ENCODE results near the gene CPSF7. TPM values are rescaled to one million over a fixed set of nuclear protein-coding genes. Genes with fewer than 3 reads are reported as not detected.
A peak's percentile ranks its signal among the peaks of the same experiment; 100 is the strongest.
"Not testable (repeated sequence)": the region's sequence is repeated elsewhere in the genome, so short reads cannot be mapped to it uniquely, and the experiment has no call there.

The CPSF7 gene
- total RNA-seq, 1 donor from 2014 or later = 29.1 TPM

DNA sequence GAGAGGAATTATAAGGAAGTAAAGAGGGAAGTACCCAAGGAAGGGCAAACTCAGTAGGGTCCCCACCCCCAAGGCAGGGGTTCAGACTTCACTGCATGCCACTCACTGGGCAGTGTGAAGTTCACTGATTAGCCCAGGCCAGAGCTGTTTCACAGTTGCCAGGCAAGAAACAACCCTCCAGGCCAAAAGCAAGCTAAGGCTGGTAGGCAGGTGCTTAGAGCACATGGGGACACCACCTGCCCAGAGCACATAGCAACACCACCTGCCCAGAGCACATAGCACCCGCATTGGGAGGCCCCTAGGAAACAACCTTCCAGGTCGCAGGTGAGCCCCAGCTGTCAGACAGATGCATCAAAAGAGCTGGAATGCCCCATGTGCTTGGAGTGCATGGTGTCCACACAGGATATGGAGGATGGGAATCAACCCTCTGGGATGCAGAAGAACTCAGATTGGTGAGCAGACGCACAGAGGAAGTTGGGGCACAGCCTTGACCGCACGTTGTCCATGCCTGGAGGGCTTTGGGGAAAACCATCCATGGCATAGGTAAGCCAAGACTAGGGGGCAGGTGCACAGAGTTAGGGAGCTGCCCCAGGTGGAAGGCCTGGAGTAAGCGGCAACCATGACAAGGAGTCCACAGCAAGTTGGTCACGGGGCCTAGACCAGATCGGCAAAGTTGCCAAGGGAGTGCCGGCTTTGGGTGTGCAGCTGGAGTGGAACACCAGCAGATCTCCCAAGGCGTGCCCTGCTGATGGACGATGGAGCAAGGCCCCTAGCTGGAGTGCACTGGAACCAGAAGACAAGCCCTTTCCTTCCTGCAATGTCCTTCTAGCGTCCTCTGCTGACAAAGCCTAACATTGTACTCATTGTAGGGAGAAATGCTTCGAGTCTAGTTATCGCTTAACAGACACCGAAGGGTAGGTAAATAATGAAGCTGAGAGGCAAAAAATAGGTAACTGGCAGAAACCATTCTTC is 45.2 kb downstream of the CPSF7 start:
- no peak for DNase-seq

DNA sequence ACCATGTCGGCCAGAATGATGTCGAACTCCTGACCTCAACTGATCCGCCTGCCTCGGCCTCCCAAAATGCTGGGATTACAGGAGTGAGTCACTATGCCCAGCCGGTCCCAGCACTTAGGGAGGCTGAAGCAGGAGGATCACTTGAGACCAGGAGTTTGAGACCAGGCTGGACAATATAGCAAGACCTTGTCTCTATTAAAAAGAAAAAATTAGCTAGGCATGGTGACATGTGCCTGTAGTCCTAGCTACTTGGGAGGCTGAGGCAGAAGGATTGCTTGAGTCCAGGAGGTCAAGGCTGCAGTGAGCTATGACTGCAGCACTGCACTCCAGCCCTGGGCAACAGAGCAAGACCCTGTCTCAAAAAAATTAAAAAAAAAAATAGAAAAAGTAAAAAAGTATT is 45.9 kb downstream of the CPSF7 start:
- DNase-seq = not testable (repeated sequence)

DNA sequence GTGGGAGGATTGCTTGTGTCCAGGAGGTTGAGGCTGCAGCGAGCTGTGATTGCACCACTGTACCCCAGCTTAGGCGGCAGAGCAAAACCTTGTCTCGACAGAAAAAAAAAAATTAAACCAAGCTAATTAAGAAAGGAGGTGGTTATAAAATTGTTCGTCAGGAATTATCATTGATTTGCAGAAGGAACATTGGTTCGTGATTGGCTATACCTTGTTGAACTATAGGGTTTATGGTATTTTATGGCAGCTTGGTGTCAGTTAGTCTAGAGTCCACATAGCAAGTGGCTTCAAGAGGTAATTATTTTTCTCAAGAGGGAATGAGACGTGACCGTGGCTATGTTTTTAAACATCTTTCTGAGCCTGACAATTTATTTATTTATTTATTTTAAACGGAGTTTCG is 48.9 kb downstream of the CPSF7 start:
- no peak for DNase-seq

DNA sequence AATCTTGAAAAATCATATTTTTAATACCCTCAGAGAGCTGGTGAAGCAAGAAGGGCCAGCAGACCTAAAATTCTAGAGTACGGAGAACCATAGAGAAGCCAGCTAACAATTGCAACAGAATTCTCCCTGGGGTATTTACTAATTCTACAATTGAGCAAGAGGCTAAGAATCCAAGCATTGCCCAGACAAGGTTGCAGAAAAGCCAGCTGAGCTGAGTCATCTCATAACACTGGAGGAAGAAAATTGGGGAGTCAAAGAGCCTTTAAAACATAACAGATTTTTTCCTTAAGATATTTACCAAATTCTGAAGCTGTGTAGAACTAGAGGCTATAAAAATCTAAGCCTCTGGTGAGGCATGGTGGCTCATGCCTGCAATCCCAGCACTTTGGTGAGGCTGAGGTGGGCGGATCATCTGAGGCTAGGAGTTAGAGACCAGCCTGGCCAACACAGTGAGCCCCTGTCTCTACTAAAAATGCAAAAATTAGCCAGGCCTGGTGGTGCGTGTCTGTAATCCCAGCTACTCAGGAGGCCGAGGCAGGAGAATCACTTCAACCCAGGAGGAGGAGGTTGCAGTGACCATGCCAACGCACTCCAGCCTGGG is 51.0 kb downstream of the CPSF7 start:
- DNase-seq = peak; percentile 57

DNA sequence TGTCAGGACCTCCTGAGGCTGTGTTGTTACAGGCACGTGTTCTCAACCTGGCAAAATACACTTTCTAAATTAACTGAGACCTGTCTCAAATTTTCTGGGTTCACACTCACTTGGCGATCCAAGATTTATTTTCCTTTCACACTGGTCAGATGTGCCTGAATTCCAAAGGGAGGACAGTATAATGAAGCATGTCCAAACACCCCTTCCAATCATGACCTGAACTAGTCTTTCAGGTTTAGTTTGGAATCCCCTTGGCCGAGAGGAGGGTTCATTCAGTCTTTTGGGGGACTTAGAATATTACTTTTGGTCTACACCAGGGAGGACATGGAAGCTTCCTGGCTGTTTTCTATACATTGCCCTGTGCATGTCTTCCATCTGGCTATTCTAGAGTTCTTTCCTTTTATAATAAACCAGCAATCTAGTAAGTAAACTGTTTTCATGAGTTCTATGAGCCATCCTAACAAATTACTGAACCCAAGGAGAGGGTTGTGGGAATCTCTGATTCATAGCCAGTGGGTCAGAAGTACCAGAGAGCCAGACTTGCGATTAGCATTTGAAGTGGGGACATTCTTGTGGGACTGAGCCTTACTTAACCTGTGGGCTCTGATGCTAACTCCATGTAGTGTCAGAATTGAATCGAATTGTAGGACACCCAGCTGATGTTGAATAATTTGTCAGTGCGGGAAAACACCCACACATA is 52.2 kb downstream of the CPSF7 start:
- no peak for DNase-seq

DNA sequence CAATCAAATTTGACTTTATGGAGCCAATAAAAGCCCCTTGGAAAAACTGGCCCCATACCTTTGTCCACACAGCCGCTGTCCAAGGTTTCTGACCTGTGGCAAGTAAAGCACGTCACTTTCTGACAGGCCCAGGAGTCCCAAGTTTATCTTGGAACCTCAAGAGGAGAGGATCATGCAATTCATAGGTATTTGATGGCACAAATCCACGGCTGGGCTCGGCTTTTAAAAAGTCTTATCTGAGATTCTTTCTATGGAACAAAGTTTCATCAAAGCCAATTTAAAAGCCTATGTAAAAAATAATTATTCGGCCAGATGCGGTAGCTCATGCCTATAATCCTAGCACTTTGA is 54.0 kb downstream of the CPSF7 start:
- DNase-seq = no peak

DNA sequence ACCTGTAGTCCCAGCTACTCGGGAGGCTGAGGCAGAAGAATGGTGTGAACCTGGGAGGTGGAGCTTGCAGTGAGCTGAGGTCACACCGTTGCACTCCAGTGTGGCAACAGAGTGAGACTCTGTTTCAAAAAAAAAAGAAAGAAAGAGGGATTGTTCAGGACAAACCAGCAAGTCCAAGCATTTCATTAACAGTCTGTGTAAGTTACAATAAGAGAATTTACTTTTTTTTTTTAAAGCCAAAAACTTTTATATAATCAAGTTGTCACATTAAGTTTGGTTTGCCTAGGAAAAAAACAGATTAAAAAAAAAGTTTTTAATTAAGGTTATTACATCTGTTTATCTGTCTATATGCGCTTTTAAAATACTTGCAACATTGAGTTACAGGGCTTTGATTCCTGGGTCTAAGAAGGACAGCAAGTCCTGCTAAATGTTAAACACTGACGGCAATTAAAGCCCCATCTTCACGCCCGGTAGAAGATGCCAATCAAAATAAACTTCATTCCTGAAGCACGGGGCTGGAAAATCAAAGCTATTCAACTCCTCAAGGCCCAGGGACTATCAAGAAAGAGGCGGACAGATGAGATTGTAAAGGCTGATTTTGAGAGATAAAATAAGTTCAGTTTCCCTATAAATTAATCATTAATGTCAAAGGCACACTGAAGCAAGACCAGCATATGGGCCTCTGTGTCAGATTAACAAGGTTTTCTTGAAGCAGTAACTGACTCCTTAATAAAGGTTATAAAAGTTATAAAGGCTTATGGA is 56.9 kb downstream of the CPSF7 start:
- DNase-seq = no peak

DNA sequence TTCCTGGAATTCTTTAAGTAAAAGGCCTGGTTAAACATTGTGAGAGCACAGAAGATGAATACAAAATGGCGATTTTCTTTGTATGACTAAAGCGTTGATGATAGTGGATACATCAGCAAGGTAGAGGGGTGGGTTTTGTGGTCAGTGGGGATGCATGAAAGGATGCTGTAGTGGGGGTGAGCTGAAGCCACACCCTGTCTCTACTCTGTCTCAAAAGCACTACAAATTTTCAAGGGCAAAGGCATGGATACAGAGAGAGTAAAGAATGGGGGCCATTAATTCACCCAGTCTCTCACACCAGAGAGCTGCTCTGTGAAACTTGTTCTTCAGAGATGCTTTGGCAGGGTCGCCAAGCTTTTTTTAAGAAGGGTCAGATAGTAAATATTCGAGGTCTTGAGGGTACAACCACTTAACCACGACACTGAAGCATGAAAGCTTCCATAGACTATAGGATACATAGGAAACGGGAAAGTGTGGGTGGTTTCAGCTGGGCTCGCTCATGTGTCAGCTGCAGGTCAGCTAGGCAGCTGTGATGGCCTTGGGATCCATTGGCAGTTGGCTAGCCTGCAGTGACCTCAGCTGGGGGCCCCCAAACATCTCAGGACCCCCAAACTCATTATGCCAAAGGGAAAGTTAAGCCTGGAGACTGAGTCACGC is 59.3 kb downstream of the CPSF7 start:
- no peak for DNase-seq

DNA sequence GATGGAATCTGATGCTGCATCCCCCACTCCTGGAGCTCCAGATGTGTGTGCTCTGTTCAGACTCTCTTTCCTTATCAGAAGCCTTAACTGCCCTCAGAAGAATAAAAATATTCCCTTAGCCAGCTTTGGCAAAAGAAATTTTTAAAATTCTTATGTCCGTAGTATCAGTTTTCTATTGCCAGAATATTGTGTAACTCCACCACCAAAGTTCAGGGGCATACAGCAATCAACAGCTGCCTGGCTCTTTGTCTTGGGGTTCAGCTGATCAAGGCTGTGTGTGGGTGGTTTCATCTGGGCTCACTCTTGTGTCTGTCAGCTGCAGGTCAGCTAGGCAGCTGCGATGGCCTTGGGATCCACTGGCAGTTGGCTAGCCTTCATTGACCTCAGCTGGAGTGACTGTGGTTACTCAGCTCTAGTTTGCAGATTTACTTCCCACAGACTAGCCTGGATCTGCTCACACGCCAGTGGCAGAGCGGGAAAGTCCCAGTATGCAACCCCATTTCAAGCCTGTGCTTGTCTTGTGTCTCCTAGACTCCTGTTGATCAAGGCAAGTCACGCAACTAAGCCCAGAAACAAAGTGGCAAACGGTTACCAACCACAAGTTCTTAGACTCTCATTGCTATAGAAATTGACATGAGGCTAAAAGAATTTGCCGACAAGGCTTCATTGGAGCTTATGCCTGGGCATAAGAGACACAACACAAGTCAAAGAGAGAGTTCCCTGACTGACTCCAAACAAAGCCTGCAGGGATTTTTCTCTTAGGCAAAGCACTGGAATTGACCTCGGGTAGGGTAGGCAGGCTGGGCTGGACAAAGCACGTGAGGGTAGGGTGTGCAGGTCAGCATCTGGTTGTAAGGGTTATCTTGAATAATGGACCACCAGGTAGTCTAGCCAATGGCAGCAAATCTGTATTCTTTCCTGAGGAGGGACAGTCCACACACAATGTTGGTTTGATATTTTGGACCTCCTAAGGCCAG is 60.1 kb downstream of the CPSF7 start:
- no peak for DNase-seq

DNA sequence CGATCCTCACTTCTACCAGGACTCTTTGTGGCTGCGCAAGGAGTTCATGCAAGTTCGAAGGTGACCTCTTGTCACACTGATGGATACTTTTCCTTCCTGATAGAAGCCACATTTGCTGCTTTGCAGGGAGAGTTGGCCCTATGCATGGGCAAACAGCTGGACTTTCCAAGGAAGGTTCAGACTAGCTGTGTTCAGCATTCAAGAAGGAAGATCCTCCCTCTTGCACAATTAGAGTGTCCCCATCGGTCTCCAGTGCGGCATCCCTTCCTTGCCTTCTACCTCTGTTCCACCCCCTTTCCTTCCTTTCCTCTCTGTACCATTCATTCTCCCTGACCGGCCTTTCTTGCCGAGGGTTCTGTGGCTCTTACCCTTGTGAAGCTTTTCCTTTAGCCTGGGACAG is 61.1 kb downstream of the CPSF7 start:
- DNase-seq = no peak

DNA sequence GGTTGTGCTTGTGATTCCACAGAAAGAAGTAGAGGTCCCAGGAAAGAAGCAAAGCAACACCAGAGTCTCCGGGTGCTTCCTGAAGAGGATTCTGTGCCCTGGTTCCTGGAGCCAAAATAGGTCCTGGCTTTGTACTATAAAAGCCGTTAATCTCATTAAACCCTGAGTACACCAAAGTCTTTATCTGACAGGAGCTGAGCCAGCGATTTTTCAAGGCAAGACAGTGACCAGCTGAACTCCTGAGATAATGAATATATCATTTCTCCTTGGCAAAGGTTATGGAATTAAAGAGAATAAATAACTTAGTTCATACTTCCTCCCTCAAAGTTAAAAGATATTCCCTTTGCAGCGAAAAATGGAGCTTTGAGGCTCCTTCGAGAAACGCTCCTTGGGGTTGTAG is 62.4 kb downstream of the CPSF7 start:
- DNase-seq = no peak

DNA sequence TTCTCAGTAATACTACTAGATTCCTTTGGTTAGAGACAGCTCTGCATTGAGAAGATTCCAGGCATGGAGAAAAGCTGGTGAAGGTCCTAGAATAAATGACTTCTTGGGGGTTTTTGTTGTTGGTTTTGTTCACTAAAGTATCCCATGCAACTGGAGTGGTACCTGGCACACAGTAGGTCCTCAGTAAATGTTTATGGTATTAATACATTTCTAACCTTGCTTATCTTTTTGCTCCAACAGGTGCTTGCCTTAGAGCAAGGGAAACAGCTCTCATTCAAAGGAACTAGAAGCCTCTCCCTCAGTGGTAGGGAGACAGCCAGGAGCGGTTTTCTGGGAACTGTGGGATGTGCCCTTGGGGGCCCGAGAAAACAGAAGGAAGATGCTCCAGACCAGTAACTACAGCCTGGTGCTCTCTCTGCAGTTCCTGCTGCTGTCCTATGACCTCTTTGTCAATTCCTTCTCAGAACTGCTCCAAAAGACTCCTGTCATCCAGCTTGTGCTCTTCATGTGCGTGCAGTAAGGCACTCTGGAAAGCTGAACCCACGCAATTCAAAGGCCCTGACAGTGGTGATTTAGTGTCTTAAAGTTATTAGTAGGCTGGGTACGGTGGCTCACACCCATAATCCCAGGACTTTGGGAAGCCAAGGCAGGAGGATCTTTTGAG is 65.6 kb downstream of the CPSF7 start:
- no peak for DNase-seq

DNA sequence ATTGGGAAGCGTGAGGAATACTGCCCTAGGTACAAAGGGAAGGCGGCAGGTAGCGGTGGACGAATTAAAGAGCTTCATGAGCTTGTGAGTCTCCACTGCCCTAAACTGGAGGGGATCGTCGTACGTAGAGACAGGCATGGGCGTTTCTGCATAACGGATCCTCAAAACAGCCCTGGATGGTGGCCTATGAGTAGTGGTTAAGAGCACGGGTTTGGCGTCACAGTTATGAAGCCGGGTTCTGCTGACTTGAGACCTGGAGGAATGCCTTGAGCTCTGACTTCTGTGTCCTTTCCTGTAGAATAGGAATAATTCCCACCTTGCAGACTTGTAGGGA is 67.3 kb downstream of the CPSF7 start:
- DNase-seq = peak; percentile 58

DNA sequence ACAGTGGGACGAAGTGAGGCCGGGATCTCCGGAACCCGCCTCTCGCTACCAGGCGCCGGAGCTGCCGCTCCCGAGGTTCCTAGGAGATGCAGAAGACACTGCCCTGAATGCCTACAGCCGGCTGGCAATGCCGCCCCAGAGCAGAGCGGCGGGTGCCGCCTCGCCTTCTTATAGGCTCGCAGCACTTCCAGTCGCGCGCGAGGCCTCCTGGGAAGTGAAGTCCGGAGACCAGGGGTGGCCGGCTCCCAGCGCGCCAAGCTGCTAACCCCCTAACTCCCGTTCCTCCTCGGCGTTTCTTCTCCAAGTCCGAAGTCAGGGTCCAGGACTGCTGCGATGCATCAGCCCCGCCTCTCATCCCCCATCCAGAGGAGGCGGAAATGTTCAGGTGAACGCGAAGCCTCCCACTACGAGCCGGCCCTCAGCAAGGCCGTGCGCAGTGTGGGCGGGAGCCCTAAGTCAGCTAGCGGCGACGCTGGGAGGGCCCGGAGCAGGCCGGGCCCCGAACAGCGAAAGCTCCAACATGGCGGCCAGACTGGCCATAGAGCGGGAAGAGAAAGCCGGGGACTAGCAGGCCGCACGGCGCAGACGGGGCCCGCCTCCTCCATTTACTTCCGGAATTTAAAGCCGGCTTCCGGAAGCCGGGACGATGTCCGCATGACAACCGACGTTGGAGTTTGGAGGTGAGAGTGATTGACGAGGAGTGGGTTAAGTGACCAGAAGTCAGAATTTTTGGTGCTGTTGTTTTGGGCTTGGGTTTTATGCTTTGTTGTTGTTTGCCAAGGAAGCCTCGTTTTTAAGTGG is 67.8 kb downstream of the CPSF7 start, which contains the start of the genes CYB561A3 and TMEM138:
Gene CYB561A3 (minus strand): TSS at position 142 of the 801 bp plus-strand sequence. CDS start 5,169 bp downstream, outside the sequence.
Gene TMEM138 (plus strand): TSS at position 634 of the 801 bp plus-strand sequence. CDS start 2,017 bp downstream, outside the sequence.
- DNase-seq = peak; percentile 95

DNA sequence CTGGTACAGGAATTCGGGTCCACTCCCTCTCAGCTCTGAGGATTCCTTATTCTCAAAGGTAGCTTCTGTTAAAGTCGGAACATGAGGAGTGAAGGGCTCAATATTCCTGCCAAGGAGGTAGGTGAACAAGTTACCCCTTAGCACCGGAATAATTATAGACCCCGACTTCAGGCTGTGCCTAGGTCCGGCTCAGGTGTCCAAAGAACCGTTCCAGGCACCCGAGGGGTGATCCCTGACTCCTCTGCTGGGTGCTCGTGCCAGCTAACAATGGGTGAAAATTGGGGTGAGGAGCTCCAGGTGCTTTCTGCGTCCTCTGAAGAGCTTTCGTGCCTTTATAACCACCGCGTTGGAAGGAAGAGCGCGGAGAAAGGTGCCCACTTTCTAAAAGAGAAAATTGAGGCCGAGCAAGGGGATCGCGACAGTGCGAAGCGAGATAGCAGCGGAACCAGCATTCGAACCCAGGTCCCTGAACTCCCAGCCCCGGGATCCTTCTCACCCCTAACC is 68.5 kb downstream of the CPSF7 start:
- no peak for DNase-seq

DNA sequence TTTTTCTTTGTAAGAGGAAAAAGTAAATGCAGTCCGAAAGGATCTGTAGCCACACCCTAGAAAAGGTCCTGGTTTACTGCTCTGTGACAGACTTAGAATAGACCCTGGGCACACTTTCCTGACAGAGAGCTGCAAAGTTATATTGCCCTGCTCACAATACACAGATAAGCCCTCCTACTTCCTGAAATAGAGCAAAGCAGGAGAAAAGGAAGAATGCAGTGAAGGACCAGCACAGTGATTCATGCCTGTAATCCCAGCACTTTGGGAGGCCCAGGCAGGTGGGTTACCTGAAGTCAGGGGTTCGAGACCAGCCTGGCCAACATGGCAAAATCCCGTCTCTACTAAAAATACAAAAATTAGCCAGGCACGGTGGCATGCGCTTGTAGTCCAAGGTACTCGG is 70.3 kb downstream of the CPSF7 start:
- DNase-seq = no peak

DNA sequence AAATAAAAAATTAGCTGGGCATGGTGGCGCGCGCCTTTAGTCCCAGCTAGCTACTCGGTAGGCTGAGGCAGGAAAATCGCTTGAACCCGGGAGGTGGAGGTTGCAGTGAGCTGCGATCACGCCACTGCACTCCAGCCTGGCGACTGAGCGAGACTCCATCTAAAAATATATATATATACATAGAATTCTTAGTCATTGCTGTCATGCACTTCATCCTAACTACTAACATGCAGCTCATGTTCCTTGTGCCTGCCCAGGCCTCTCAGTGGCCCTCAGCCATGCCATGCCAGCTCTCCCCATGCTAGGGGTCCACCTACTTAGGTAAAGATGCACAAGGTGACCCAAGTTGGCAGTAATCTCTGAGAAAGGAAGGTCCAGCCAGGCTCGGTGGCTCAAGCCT is 71.2 kb downstream of the CPSF7 start:
- no peak for DNase-seq

DNA sequence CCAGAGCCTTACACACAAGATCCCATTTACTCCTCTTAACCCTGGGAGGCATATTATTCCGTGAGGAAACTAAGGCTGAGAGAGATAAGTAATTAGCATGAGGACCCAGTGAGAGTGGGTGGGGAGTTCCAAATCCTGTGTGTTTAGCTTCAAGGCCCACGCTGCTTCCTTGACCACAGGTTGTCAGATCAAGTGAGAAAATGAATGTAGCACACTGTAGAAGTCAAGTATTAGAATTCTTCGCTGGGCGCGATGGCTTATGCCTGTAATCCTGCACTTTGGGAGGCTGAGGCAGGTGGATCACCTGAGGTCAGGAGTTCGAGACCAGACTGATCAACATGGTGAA is 71.9 kb downstream of the CPSF7 start:
- DNase-seq = no peak

Measured in skin of body (tissue), 2 donors.